ENCODE results near the gene TAF9B. TPM values are rescaled to one million over a fixed set of nuclear protein-coding genes. Genes with fewer than 3 reads are reported as not detected.
"Not testable (repeated sequence)": the region's sequence is repeated elsewhere in the genome, so short reads cannot be mapped to it uniquely, and the experiment has no call there.

The TAF9B gene
- total RNA-seq, 1 donor from 2014 or later = 19.9 TPM

DNA sequence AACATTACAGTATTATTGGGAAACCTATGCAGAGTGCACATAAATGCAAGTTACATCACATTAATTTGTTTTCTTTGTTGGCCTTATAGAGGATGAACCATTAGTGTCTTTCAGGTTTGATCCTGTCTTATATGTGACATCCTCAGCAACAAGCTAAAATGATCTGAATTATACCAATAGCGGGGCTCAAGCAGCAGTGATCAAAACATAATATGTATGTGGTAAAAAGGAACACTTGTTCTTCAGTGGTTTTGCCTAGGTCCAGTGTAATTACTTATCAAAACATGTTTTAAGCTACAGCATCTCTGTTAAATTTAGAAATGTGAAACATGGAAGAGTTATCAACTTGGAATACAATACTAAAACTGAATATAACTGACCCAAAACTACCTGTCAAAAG is 9.1 kb downstream of the TAF9B start:
- Mint-ChIP-seq H3K27ac (ENCODE audit: unreplicated experiment) (no peak overlapping the region), H3K36me3 (ENCODE audit: unreplicated experiment) (peaks cover 8% of the 10 kb centered on the region), H3K9me3 (ENCODE audit: unreplicated experiment) (no peaks in the 10 kb centered on the region), H3K27me3 (ENCODE audit: unreplicated experiment) (no peaks in the 10 kb centered on the region), H3K4me1 (ENCODE audit: unreplicated experiment) (no peaks in the 10 kb centered on the region), H3K4me3 (ENCODE audit: unreplicated experiment) (no peak overlapping the region)
- DNase-seq (ENCODE audit: extremely low spot score, unreplicated experiment) = no peak
- TF ChIP-seq, protein P1, sequence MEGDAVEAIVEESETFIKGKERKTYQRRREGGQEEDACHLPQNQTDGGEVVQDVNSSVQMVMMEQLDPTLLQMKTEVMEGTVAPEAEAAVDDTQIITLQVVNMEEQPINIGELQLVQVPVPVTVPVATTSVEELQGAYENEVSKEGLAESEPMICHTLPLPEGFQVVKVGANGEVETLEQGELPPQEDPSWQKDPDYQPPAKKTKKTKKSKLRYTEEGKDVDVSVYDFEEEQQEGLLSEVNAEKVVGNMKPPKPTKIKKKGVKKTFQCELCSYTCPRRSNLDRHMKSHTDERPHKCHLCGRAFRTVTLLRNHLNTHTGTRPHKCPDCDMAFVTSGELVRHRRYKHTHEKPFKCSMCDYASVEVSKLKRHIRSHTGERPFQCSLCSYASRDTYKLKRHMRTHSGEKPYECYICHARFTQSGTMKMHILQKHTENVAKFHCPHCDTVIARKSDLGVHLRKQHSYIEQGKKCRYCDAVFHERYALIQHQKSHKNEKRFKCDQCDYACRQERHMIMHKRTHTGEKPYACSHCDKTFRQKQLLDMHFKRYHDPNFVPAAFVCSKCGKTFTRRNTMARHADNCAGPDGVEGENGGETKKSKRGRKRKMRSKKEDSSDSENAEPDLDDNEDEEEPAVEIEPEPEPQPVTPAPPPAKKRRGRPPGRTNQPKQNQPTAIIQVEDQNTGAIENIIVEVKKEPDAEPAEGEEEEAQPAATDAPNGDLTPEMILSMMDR (IDR thresholded peaks at IDR 0.05) = no peak

DNA sequence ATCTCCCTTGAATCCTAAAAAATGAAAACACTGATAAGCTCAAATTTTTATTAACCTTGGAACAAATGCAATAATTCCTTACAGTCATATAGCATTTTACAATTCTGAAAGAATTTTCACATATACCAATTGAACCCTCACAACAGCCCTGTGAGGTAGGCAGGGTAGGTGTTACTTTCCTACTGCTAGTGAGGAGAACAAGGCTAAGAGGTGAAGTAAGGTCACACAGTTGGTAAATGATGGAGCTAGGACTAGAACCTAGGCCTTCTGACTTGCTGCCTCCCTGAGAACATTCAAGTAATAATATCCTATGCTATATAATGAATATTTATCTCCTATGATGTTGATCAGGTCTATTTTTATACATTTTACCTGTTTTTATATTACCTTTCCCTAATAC is 9.7 kb downstream of the TAF9B start:
- H3K27ac Mint-ChIP-seq (ENCODE audit: unreplicated experiment) = no peak overlapping the region

GRCh38 chrX:78125781-78126180 is 13.7 kb downstream of the TAF9B start:
- DNase-seq (ENCODE audit: extremely low spot score, unreplicated experiment); H3K27me3 Mint-ChIP-seq (ENCODE audit: unreplicated experiment); H3K9me3 Mint-ChIP-seq (ENCODE audit: unreplicated experiment); H3K27ac Mint-ChIP-seq (ENCODE audit: unreplicated experiment); H3K4me1 Mint-ChIP-seq (ENCODE audit: unreplicated experiment); H3K4me3 Mint-ChIP-seq (ENCODE audit: unreplicated experiment): not testable (repeated sequence)
- H3K36me3 Mint-ChIP-seq (ENCODE audit: unreplicated experiment) = peaks cover 23% of the 10 kb centered on the region

More for the DNA sequence above, 9.7 kb downstream of the TAF9B start:
- DNase-seq (ENCODE audit: extremely low spot score, unreplicated experiment) = no peak
- TF ChIP-seq, protein P1 (IDR thresholded peaks at IDR 0.05) = no peak
- H3K9me3 Mint-ChIP-seq (ENCODE audit: unreplicated experiment) = no peaks in the 10 kb centered on the region
- no peaks in the 10 kb centered on the region for H3K27me3 Mint-ChIP-seq (ENCODE audit: unreplicated experiment)
- no peaks in the 10 kb centered on the region for H3K4me1 Mint-ChIP-seq (ENCODE audit: unreplicated experiment)
- no peak overlapping the region for H3K4me3 Mint-ChIP-seq (ENCODE audit: unreplicated experiment)
- H3K36me3 Mint-ChIP-seq (ENCODE audit: unreplicated experiment) = peaks cover 11% of the 10 kb centered on the region

- TF ChIP-seq, protein P1 (IDR thresholded peaks at IDR 0.05) = no peak
- Mint-ChIP-seq H3K4me3 (ENCODE audit: unreplicated experiment) (no peak overlapping the region), H3K27me3 (ENCODE audit: unreplicated experiment) (no peaks in the 10 kb centered on the region), H3K36me3 (ENCODE audit: unreplicated experiment) (peaks cover 23% of the 10 kb centered on the region), H3K9me3 (ENCODE audit: unreplicated experiment) (no peaks in the 10 kb centered on the region), H3K27ac (ENCODE audit: unreplicated experiment) (no peak overlapping the region), H3K4me1 (ENCODE audit: unreplicated experiment) (no peaks in the 10 kb centered on the region)
- DNase-seq (ENCODE audit: extremely low spot score, unreplicated experiment) = no peak
Measured at GRCh38 chrX:78125148-78125547, 14.3 kb downstream of the TAF9B start.

DNA sequence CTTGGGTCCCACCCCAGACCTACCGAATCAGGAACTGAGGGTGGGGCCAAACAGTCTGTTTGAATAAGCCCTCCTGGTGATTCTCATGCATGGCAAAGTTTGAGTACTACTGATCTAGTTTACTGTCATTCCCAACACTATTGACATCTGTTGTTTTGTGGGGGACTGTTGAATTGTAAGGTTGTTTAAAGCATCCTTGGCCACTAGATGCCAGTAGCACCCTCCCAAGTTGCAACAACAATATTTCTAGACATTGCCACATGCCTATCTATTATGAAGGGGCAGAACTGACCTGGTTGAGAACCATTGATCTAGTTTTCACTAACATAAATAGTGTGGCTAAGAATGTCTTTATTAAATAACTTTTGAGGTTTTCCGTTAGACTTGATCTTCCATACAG is 15.1 kb downstream of the TAF9B start:
- DNase-seq (ENCODE audit: extremely low spot score, unreplicated experiment) = no peak
- Mint-ChIP-seq H3K4me1 (ENCODE audit: unreplicated experiment) (no peaks in the 10 kb centered on the region), H3K27me3 (ENCODE audit: unreplicated experiment) (no peaks in the 10 kb centered on the region), H3K27ac (ENCODE audit: unreplicated experiment) (no peak overlapping the region), H3K9me3 (ENCODE audit: unreplicated experiment) (no peaks in the 10 kb centered on the region), H3K4me3 (ENCODE audit: unreplicated experiment) (no peak overlapping the region), H3K36me3 (ENCODE audit: unreplicated experiment) (peaks cover 19% of the 10 kb centered on the region)
- TF ChIP-seq, protein P1 (IDR thresholded peaks at IDR 0.05) = peak; percentile 28

DNA sequence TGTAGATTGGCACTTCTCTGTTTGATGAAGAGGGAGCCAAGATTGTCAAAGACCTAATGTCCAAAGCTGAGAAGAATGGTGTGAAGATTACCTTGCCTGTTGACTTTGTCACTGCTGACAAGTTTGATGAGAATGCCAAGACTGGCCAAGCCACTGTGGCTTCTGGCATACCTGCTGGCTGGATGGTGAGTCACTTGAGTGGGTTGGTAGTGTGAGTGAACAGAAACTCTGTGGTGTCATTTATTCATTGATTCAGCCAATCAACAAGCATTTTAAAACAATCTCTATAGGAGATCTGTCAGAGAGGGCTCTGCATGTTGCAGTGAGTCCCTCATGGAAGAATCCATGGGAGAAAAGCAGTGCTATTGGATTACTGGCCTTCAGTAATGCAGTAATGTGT is 16.3 kb downstream of the TAF9B start:
- H3K36me3 Mint-ChIP-seq (ENCODE audit: unreplicated experiment) = peaks cover 20% of the 10 kb centered on the region
- DNase-seq (ENCODE audit: extremely low spot score, unreplicated experiment) = no peak
- no peaks in the 10 kb centered on the region for H3K4me1 Mint-ChIP-seq (ENCODE audit: unreplicated experiment)
- no peaks in the 10 kb centered on the region for H3K27me3 Mint-ChIP-seq (ENCODE audit: unreplicated experiment)
- H3K27ac Mint-ChIP-seq (ENCODE audit: unreplicated experiment) = no peak overlapping the region
- no peaks in the 10 kb centered on the region for H3K9me3 Mint-ChIP-seq (ENCODE audit: unreplicated experiment)
- H3K4me3 Mint-ChIP-seq (ENCODE audit: unreplicated experiment) = no peak overlapping the region
- TF ChIP-seq, protein P1 (IDR thresholded peaks at IDR 0.05) = no peak

Measured in osteocyte (in vitro differentiated cells).